HG03066 (cell line): ENCODE measurements around the gene MAG.

Experiments used
- ATAC-seq: cut with Tn5 transposase; IDR thresholded peaks from one replicate; pipeline ENCODE4 v1.9.1; 2021; ENCODE audit warnings: low read depth; ENCODE audit not compliant: unreplicated experiment

MAG gene

DNA sequence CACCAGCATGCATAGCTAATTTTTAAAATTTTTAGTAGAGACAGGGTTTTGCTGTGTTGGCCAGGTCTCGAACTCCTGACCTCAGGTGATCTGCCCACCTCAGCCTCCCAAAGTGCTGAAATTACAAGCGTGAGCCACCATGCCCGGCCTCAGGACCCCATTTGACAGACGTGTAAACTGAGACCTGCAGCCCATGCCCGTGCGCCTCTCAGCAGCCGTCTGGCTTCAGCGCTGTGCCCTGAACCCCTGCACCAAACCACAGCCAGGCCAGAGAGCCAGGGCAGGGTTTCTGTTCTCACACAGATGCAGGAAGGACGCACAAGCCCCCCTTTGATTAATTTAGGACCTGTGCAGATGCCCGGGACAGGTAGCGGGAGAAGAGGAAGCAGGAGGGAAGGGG lies 48.5 kb downstream of the MAG start:
- ATAC-seq, result no peak

DNA sequence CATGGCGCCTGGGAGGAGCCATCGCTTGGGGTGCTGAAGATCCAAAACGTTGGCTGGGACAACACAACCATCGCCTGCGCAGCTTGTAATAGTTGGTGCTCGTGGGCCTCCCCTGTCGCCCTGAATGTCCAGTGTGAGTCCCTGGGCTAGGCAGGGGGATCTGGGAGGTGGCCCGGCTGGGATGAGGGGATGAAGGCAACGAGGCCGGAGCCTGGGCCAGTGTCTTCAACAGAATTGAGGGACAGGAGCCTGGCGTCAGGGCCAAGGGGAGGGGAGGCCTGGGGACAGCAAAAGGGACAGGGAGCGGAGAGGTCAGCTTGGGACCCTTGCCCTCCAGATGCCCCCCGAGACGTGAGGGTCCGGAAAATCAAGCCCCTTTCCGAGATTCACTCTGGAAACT lies 49.0 kb downstream of the MAG start:
- no peak for ATAC-seq

DNA sequence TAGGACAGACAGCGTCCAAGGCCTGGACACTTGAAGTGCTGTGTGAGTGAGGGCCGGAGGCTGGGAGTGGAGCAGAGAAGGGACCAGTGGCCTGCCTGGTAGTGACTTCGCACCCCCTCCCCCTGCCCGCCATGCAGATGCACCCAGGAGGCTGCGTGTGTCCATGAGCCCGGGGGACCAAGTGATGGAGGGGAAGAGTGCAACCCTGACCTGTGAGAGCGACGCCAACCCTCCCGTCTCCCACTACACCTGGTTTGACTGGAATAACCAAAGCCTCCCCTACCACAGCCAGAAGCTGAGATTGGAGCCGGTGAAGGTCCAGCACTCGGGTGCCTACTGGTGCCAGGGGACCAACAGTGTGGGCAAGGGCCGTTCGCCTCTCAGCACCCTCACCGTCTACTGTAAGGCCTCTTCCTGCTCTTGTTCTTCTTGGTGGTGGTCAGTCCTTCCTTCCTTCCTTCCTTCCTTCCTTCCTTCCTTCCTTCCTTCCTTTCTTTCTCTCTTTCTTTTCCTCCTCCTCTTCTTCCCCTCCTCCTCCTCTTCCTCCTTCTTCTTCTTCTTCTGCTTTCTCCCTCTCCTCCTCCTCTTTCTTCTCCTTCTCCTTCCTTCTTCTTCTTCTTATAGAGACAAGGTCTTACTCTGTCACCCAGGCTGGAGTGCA lies 49.7 kb downstream of the MAG start:
- no peak for ATAC-seq

DNA sequence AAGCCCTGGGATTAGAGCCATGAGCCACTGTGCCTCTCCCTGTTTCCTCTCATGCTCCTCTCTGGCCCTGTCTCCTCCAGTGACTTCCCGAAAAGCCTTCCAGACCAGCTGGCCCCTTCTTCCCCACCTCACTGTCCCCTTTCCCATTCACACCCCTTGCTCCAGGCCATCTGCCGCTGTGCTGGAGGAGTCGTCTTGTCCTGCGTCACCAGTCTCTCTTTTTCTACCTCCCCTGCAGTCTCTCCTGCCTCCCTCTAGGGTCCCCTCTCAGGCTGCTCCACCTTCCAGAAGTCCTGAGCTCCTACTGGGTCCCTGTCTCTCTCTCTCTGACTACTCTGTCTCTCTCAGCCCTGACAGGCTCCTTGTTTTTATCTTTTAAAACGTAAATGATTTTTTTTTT lies 50.5 kb downstream of the MAG start:
- ATAC-seq, result no peak

DNA sequence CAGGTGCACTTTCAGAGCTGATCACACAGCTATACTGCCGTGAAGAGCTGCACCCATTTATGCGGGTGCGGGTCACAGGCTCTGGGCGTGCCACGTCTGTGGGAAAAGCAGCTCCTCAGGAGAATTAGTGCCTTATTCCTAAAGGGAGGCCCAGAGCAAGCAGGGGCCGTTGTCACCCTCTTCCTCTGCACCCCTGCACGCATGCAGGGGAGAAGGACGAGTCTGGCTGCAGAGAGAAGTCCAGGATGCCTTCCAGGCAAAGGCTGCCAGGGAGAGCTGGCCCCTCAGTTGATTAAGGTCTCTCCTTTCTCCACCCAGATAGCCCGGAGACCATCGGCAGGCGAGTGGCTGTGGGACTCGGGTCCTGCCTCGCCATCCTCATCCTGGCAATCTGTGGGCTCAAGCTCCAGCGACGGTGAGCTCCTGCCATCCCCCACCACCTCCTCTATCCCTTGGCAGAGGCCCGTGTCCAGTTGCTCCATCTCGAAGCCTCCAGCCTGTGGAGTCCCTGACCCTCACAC lies 52.6 kb downstream of the MAG start:
- ATAC-seq, result no peak

DNA sequence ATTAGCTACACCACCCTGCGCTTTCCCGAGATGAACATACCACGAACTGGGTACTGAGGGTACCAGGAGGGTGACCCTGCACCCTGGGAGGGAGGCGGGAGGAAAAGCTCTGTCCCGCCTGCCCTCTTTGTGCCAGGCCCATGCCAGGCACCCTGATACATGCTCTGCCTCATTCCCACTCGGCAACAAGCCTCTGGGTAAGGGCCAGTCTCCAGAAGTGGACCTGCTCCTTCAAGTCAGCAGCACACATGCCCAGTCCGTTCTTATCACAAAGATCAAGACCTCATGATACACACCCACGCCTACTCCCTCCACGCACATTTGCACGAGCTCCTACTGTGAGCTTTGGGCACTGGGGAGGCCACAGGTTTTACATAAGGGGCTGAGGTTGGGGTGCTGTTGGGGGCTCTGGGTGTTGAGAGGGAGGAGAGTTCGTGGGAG lies 53.7 kb downstream of the MAG start:
- ATAC-seq, result no peak

DNA sequence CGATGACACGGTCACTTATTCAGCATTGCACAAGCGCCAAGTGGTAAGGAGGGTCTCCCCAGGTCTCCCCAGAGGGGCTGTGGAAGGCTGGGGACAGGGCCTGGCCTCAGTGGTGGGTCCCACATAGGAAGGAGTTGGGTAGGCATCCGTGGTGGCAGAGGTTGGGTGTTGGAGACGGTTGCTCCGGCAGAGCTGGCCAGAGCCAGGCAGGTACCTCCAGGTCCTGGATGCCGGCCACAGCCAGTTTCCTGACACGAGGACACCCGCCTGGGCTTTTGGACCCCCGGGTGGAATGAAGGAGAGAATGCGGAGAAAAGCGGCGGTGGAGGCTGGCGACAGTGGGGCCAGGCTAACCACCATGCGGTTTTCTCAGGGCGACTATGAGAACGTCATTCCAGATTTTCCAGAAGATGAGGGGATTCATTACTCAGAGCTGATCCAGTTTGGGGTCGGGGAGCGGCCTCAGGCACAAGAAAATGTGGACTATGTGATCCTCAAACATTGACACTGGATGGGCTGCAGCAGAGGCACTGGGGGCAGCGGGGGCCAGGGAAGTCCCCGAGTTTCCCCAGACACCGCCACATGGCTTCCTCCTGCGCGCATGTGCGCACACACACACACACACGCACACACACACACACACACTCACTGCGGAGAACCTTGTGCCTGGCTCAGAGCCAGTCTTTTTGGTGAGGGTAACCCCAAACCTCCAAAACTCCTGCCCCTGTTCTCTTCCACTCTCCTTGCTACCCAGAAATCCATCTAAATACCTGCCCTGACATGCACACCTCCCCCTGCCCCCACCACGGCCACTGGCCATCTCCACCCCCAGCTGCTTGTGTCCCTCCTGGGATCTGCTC lies 54.5 kb downstream of the MAG start:
- ATAC-seq, result no peak

DNA sequence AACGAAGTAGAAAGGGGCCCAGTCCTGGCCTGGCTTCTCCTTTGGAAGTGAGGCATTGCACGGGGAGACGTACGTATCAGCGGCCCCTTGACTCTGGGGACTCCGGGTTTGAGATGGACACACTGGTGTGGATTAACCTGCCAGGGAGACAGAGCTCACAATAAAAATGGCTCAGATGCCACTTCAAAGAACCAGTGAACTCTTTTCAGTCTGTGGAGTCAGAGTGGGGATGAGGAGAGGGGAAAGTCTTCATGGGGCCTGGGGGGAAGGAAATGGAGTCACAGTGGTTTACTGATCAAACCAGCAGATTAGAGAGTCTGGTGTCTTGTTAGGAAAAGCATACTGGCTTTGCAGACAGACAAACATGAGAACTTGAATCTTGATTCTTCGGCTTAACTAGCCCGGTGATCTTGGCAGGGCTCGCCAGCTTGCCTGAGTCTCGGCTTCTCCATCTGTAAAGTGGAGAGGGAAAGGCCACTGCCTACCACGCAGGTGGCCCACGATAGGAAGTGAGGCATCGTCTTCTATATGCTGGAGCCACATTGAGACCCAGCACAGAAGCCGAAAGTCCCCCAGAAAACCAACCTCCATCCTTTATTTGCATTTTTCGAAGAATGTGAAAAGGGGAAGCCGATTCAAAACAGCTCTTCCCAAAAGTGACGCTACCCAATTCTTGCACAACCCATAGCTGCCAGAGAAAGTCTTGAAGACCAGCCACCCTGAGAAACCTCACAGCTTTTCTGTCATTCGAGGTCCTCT lies 55.4 kb downstream of the MAG start, which contains the start of gene FFAR1:
FFAR1 (plus strand) TSS at position 732 of the 759 bp plus-strand sequence. CDS start 3,650 bp downstream, outside the sequence.
- ATAC-seq, result peak; percentile 58

DNA sequence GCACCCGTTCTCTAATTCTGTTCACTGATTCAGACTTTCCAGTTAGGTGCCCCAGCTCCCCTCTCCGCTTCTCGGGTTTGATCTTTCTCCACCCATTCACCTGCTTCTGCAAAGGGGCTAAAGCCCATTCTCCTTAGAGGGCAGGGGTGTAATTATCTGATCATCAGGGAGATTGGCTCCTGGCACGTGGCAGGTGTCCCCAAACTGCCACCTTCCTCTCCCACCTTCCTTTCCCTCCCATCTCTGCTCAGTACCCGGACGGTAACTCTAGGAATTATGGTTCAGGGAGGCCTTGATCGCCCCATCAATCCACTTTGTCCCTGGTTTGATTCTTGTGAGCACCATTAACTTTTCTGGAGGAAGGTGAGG lies 56.0 kb downstream of the MAG start:
- ATAC-seq, result no peak

DNA sequence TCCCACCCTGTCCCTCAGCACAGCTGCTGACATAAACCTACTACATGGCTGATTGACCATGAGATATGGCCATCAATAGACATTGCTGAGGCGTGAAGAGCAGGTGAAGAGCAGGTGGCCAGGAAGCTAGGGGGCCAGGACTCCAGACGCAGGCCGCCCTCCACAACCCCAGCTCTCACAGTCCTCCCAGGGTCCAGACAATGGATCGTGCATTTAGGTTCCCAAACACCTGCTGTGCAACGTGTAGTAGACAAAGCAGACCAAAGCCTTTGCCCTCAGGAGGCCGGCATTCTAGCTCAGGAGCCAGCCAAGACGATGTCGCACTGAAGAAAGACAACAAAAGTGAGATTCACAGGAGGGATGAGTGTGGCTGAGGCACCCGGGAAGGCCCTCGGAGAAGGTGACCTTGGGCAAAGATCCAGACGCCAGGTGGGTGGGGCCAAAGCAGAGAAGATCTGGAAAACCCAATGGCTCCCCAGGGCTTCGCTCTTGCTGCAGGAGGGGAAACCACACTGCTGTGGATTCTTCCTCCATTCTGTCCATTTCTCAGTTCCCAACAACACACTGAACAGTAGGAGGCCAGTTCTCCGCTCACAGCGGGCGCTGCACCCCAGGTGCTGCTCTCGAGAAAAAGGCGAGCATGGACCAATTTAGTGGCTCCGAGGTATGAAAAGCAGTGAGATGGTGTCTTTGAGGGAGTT lies 57.1 kb downstream of the MAG start:
- ATAC-seq, result no peak

DNA sequence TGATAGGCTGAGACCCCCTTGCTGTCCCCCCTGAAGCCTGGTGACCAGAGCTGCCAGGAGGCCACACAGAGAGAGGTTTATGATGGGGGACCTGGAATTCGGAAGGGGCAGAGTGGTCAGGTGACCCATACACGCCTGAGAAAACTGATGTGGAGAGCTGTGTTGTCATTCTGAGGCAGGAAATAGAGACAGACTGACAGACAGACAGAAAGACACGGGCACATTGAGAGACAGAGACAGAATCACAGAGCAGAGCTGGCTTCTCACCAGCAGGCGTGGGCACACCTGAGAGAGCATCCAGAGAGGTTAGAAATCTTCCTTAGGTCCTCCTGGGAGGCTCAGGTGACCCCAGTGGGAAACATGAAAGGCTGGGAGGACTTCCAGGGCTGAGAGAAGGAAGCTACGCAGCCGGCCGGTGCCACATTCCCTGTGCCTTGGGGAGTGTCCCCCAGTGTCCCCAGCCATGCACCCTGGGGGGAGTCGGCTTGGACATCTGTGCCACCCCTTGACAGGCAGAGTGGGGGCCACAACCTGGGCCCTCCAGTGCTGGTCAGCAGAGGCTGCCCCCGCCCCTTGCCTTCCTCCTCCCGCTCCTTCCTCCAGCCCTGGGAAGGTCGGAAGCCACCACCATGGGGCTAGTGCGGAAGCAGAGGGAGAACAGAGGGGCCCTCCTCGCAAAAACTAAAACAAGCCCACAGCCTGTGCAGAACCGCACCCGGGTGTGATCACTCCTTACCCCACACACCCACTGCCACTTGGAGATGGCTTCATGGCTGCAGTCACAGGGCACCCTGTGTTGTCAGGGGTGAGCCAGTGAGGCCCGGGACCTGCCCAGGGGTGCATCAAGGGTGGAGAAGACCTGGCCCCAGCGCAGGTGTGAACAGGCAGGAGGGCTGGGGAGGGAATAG lies 57.9 kb downstream of the MAG start:
- ATAC-seq, result no peak

DNA sequence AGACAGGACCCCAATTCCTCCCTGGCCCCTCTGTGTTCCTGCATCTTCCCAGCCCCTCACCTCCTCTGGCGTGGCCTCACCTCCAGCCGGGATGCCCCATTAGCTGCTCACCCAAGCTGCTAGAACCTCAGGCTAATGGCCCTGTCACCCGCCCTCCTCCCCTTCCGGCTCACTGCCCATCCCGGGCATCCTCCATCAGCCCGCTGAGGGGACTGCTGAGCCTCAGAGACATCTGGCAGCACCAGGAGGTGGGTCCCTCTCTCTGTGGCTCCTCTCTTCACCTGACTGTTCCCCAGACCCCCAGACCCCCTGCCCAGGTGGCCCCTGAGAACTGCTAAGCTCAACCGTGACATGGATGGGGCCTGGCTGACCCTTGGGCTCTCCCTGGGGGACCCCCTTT lies 58.6 kb downstream of the MAG start:
- no peak for ATAC-seq

DNA sequence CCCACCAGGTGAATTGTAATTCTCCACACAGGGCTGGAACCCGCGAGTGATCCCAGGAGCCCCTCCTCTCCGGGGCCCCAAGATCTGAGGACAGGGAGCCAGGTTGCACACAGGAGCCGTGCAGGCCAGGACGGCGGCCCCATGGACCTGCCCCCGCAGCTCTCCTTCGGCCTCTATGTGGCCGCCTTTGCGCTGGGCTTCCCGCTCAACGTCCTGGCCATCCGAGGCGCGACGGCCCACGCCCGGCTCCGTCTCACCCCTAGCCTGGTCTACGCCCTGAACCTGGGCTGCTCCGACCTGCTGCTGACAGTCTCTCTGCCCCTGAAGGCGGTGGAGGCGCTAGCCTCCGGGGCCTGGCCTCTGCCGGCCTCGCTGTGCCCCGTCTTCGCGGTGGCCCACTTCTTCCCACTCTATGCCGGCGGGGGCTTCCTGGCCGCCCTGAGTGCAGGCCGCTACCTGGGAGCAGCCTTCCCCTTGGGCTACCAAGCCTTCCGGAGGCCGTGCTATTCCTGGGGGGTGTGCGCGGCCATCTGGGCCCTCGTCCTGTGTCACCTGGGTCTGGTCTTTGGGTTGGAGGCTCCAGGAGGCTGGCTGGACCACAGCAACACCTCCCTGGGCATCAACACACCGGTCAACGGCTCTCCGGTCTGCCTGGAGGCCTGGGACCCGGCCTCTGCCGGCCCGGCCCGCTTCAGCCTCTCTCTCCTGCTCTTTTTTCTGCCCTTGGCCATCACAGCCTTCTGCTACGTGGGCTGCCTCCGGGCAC lies 59.6 kb downstream of the MAG start:
- ATAC-seq, result no peak

DNA sequence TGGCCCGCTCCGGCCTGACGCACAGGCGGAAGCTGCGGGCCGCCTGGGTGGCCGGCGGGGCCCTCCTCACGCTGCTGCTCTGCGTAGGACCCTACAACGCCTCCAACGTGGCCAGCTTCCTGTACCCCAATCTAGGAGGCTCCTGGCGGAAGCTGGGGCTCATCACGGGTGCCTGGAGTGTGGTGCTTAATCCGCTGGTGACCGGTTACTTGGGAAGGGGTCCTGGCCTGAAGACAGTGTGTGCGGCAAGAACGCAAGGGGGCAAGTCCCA lies 60.2 kb downstream of the MAG start:
- ATAC-seq, result no peak

DNA sequence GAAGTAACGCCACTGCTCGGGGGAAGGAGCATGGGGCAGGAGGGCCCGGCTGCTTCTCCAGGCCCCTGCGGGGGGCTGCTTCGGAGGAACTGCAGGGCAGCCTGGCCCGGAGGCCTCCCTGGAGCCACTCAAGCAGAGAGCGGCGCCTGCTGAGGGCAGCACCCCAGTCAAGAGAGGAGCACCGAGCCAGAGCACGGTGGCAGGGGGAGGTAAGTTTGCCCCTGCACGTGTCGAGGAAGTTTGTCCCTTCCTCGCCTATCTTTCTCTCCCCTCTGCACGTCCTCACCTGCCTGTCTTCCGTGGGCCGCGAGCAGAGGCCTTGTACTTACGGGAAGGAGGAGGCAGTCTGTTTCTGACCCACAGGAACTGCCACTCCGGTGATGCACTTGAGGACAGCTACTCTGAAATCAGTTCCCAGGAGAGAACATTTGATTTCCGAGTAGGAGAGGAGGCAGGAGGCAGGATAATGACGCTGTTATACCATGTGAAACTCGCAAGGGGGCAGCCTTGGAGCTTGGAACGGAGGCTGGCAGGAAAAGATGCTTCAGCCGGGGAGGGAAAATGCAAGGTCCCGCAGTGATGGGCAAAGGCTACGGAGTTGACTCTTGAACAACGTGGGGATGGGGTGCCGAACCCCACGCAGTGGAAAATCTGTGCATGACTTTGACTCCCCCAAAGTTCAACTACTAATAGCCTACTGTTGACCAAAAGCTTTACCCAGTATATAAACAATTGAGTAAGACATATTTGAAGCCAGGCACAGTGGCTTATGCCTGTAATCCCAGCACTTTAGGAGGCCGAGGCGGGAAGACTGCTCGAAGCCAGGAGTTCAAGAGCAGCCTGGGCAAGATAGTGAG lies 60.7 kb downstream of the MAG start:
- no peak for ATAC-seq

DNA sequence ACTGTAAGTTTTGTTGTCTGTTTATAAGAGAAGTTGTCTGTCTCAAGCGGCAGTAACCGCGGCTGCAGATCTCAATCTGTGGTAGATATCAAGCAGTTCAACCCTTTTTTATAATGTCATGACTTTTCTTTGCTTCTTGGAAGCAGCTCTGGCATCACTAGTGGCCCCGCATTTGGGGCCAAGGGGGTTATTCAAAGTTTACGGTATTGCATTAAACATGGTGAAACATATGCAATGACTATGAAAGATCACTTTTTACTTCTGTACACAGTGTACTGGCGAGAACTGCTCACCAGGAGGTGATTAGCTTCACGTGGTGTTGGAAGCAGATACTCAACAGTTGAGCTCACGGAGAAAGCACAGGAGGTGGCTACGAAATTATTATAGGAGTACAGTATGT lies 61.7 kb downstream of the MAG start:
- no peak for ATAC-seq

DNA sequence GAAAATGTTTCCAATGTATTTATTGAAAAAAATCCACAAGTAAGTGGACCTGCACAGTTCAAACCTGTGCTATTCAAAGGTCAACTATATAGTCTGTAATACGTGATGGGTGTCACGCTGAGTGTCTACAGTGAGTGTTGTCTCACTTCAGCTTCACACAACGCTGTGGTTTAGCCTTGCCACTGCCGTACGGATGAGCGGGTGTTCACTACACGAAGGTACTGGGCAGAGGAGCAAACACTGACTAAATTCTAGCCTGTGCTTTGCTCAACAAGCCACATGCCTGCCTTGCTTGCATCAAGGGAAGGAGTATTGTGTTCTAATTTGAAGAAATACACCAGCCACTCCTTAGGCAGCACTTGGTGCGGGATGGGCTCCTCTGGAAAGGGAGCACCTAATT lies 62.9 kb downstream of the MAG start:
- no peak for ATAC-seq

DNA sequence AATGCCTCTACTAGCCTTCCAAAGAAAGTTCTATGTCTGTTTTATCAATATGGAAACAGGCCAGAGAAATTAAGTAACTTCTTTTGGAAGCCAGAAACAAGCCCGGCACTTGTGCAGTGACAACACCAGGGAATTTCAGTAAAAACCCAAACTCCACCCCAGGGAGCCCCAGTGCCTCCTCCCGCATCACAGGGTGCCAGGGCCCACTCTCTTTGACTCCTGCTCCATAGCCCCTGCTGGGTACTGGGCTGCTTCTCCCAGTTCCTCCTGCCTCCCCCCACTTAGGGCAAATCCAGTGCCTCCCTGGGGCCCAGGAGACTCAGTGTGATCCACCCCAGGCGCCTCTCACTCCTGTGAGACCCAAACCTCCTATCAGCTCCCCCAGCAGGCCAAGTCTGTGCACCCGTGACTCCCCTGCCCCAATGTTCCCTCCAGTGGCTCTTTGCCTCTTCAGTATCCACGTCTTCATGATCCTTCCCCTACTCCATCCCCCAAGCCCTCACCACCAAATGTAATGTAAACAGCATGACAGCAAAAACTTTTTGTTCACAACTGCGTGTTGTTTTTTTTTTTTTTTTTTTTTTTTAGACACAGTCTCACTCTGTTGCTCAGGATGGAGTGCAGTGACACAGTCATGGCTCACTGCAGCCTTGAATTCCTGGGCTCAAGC lies 64.0 kb downstream of the MAG start:
- ATAC-seq, result no peak
